ENCODE data around the gene PDZD2.

PDZD2 gene

GRCh38 chr5:31908396-31908795, 269.5 kb downstream of the PDZD2 start:
- no peaks in the 10 kb centered on the region for H3K79me2 ChIP-seq (ENCODE audit: insufficient read depth, low read length)
- H3K9me3 ChIP-seq (ENCODE audit: insufficient read depth, low read depth, low read length): no peaks in the 10 kb centered on the region
- no peaks in the 10 kb centered on the region for H3F3A ChIP-seq (ENCODE audit: low read depth)
- H4K20me1 ChIP-seq (ENCODE audit: insufficient read depth, low read length, poor library complexity, severe bottlenecking): no peaks in the 10 kb centered on the region
- H3K36me3 ChIP-seq (ENCODE audit: insufficient read depth, low read length): no peaks in the 10 kb centered on the region
- no peaks in the 10 kb centered on the region for H3K9me2 ChIP-seq (replicated peaks; ENCODE audit: low read depth, low read length)
- no peak overlapping the region for H3K9ac ChIP-seq (ENCODE audit: low read depth, low read length, poor library complexity, severe bottlenecking)
- H2AFZ ChIP-seq (ENCODE audit: low read length): no peak overlapping the region
- no peaks in the 10 kb centered on the region for H3K27me3 ChIP-seq (ENCODE audit: insufficient read depth, low read length, poor library complexity, severe bottlenecking)
- no peak overlapping the region for H3K4me2 ChIP-seq (ENCODE audit: low read depth, low read length, poor library complexity, severe bottlenecking)
- no peak overlapping the region for H3K4me3 ChIP-seq (ENCODE audit: low read length, poor library complexity, severe bottlenecking)
- no peaks in the 10 kb centered on the region for H3K4me1 ChIP-seq (ENCODE audit: insufficient read depth, low read length, poor library complexity, severe bottlenecking)
- no peak for TF ChIP-seq EZH2phosphoT487 (IDR thresholded peaks at IDR 0.05; ENCODE audit: borderline replicate concordance)
- TF ChIP-seq CTCF (conservative IDR thresholded peaks at IDR 0.05; ENCODE audit: low read length): no peak

- Histone ChIP-seq H3K9me3 (ENCODE audit: insufficient read depth, low read depth, low read length) (no peaks in the 10 kb centered on the region), H2AFZ (ENCODE audit: low read length) (no peak overlapping the region), H3K9me2 (replicated peaks; ENCODE audit: low read depth, low read length) (no peaks in the 10 kb centered on the region), H3F3A (ENCODE audit: low read depth) (no peaks in the 10 kb centered on the region), H3K79me2 (ENCODE audit: insufficient read depth, low read length) (no peaks in the 10 kb centered on the region), H3K4me3 (ENCODE audit: low read length, poor library complexity, severe bottlenecking) (no peak overlapping the region), H3K4me2 (ENCODE audit: low read depth, low read length, poor library complexity, severe bottlenecking) (no peak overlapping the region), H3K27me3 (ENCODE audit: insufficient read depth, low read length, poor library complexity, severe bottlenecking) (no peaks in the 10 kb centered on the region), H4K20me1 (ENCODE audit: insufficient read depth, low read length, poor library complexity, severe bottlenecking) (no peaks in the 10 kb centered on the region), H3K4me1 (ENCODE audit: insufficient read depth, low read length, poor library complexity, severe bottlenecking) (no peaks in the 10 kb centered on the region), H3K9ac (ENCODE audit: low read depth, low read length, poor library complexity, severe bottlenecking) (no peak overlapping the region), H3K36me3 (ENCODE audit: insufficient read depth, low read length) (no peaks in the 10 kb centered on the region)
- no peak for TF ChIP-seq CTCF (conservative IDR thresholded peaks at IDR 0.05; ENCODE audit: low read length)
- TF ChIP-seq EZH2phosphoT487 (IDR thresholded peaks at IDR 0.05; ENCODE audit: borderline replicate concordance): no peak
These were observed 270.1 kb downstream of the PDZD2 start for GRCh38 chr5:31909073-31909472.

GRCh38 chr5:31911291-31912265, 272.6 kb downstream of the PDZD2 start:
- Histone ChIP-seq H4K20me1 (ENCODE audit: insufficient read depth, low read length, poor library complexity, severe bottlenecking) (no peaks in the 10 kb centered on the region), H3F3A (ENCODE audit: low read depth) (no peaks in the 10 kb centered on the region), H2AFZ (ENCODE audit: low read length) (no peak overlapping the region), H3K4me3 (ENCODE audit: low read length, poor library complexity, severe bottlenecking) (no peak overlapping the region), H3K36me3 (ENCODE audit: insufficient read depth, low read length) (no peaks in the 10 kb centered on the region), H3K4me2 (ENCODE audit: low read depth, low read length, poor library complexity, severe bottlenecking) (no peak overlapping the region), H3K79me2 (ENCODE audit: insufficient read depth, low read length) (no peaks in the 10 kb centered on the region), H3K4me1 (ENCODE audit: insufficient read depth, low read length, poor library complexity, severe bottlenecking) (no peaks in the 10 kb centered on the region), H3K27me3 (ENCODE audit: insufficient read depth, low read length, poor library complexity, severe bottlenecking) (no peaks in the 10 kb centered on the region), H3K9ac (ENCODE audit: low read depth, low read length, poor library complexity, severe bottlenecking) (no peak overlapping the region), H3K9me2 (replicated peaks; ENCODE audit: low read depth, low read length) (no peaks in the 10 kb centered on the region), H3K9me3 (ENCODE audit: insufficient read depth, low read depth, low read length) (no peaks in the 10 kb centered on the region)
- no peak for TF ChIP-seq EZH2phosphoT487 (IDR thresholded peaks at IDR 0.05; ENCODE audit: borderline replicate concordance)
- no peak for TF ChIP-seq CTCF (conservative IDR thresholded peaks at IDR 0.05; ENCODE audit: low read length)

Data from Loucy (cell line).